T-cell (primary cell): ENCODE results near the gene RETN. TPM values are rescaled to one million over a fixed set of nuclear protein-coding genes. Genes with fewer than 3 reads are reported as not detected.

Experiments
- ATAC-seq, 4 experiments: fragments of 200-7000 bp in 3 of 4; fragments of 150-1000 bp in 1 of 4; cut with Tn5 transposase; replicated peaks in 1 of 4; 1 replicate in 3 of 4; 2 replicates in 1 of 4; pipeline ENCODE4 v1.10.0; 2021; ENCODE audit warnings: moderate library complexity in 3 of 4, mild to moderate bottlenecking in 2 of 4, moderate number of reproducible peaks in 1 of 4
- CTCF ChIA-PET, 2 donors: fragments of 300-600 bp; sonication (Branson Sonifier 250); formaldehyde crosslinking; loops; one replicate each; lab custom pipeline; 2022; ENCODE audit warnings: antibody characterized with exemption in 2 of 2; lab: Charles Lee
- POLR2A ChIA-PET, 2 donors: fragments of 300-600 bp; sonication (Branson Sonifier 250); formaldehyde crosslinking; loops; one replicate each; lab custom pipeline; 2022; ENCODE audit warnings: antibody characterized with exemption in 2 of 2; lab: Charles Lee
- DNase-seq, 35 experiments: peaks; one replicate each; pipeline versions ENCODE4 v3.0.0 to v3.0.0-alpha.2; 2013 to 2023
- H3K27ac ChIP-seq: one replicate; pipeline ENCODE4 v1.5.1; 2013; ENCODE audit warnings: low read length
- H3K27me3 ChIP-seq, 2 experiments: replicated peaks in 1 of 2; 1 replicate in 1 of 2; 2 replicates in 1 of 2; pipeline versions ENCODE4 v1.6.1 to v1.7.0; 2013; ENCODE audit warnings: low read length in 1 of 2, mixed read lengths in 1 of 2; ENCODE audit not compliant: control insufficient read depth in 2 of 2, insufficient read depth in 2 of 2; ENCODE audit errors: extremely low read depth in 1 of 2
- H3K36me3 ChIP-seq, 2 donors: 1 replicate in 1 of 2; 2 replicates in 1 of 2; pipeline versions ENCODE4 v1.6.1 to v1.7.0; 2013; ENCODE audit warnings: low read length in 1 of 2; ENCODE audit not compliant: control insufficient read depth in 2 of 2, insufficient read depth in 1 of 2; ENCODE audit errors: extremely low read depth in 1 of 2
- H3K4me1 ChIP-seq, 2 experiments: 1 replicate in 1 of 2; 2 replicates in 1 of 2; pipeline versions ENCODE4 v1.6.1 to v1.7.0; 2013; ENCODE audit warnings: low read length in 2 of 2, mixed read lengths in 1 of 2; ENCODE audit not compliant: insufficient read depth in 2 of 2, control insufficient read depth in 1 of 2; ENCODE audit errors: extremely low read depth in 1 of 2
- H3K4me3 ChIP-seq, 2 donors: 1 replicate in 1 of 2; 2 replicates in 1 of 2; pipeline versions ENCODE4 v1.5.1 to v1.7.0; 2013; ENCODE audit warnings: mild to moderate bottlenecking in 2 of 2, low read length in 1 of 2, moderate library complexity in 1 of 2; ENCODE audit not compliant: control insufficient read depth in 1 of 2; ENCODE audit errors: extremely low read depth in 1 of 2
- H3K9me3 ChIP-seq: 2 replicates; pipeline ENCODE4 v1.7.0; 2013
- H3K27ac Mint-ChIP-seq, 2 donors: one replicate each; pipeline ENCODE4 v1.8.0; 2020 to 2021; ENCODE audit warnings: mild to moderate bottlenecking in 2 of 2, mixed read lengths in 2 of 2
- H3K27me3 Mint-ChIP-seq, 2 donors: one replicate each; pipeline ENCODE4 v1.8.0; 2021 to 2022; ENCODE audit warnings: mixed read lengths in 2 of 2
- H3K36me3 Mint-ChIP-seq: one replicate; pipeline ENCODE4 v1.8.0; 2021; ENCODE audit warnings: mixed read lengths
- H3K4me1 Mint-ChIP-seq, 3 donors: one replicate each; pipeline ENCODE4 v1.8.0; 2020 to 2022; ENCODE audit warnings: mixed read lengths in 3 of 3, mild to moderate bottlenecking in 1 of 3
- H3K4me3 Mint-ChIP-seq, 3 donors: one replicate each; pipeline ENCODE4 v1.8.0; 2020 to 2022; ENCODE audit warnings: mild to moderate bottlenecking in 3 of 3, mixed read lengths in 3 of 3, moderate library complexity in 3 of 3
- H3K9me3 Mint-ChIP-seq, 3 donors: one replicate each; pipeline ENCODE4 v1.8.0; 2020 to 2022; ENCODE audit warnings: mixed read lengths in 3 of 3
- WGBS: methylation state at CpG from one replicate; pipeline ENCODE4 v1.1.5; 2013; ENCODE audit warnings: missing lambda C conversion rate; ENCODE audit not compliant: insufficient coverage; 5-methylcytosine and 5-hydroxymethylcytosine counted together
- total RNA-seq, 35 experiments: library from RNA in 6 of 35; stranded (reverse) in 6 of 35; fragments of 120-200 nt in 1 of 35; gene quantifications; one replicate each; pipeline versions ENCODE4 v1.2.1 to v1.2.4 and lab custom pipeline; 2013 to 2026

RETN gene
- total RNA-seq, 5 donors from 2014 or later (not counting 1 experiment from before 2014, with no cell fraction given) = 1.6 TPM; not detected in 4

DNA sequence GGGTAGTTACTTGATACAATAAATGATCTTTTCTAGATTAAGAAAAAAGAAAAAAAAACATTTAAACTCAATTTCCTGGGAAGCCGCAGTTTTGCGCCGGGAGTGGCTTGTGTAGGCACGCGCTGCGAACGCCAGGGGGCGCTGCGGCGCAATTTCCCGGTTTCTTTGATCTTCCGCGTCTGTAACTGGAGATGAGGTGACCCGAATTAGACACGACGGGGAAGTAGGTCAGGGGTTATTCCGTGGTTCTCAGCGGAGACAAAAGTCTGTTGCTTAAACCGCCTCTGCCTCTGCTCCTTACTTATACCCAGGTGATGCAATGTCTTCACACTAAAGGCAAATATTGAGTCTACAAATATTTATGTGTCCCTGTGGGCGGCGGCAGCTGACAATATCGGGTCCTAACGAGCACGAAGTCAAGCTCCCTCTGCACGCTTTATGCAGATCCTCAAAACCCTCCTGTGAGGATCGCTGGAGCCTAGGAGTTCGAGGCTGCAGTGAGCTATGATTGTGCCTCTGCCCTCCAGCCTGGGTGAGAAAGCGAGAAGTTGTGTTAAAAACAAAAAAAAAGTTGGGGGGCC lies 16.7 kb upstream of the RETN start:
- Histone ChIP-seq H3K9me3 (no peaks in the 10 kb centered on the region), H3K36me3 (peaks cover 4% of the 10 kb centered on the region in 2 donors), H3K27ac (peak overlapping the region; percentile 67), H3K4me1 (peaks cover 0 to 16% of the 10 kb centered on the region in 2 experiments), H3K27me3 (peaks cover 0 to 6% of the 10 kb centered on the region in 2 experiments), H3K4me3 (peak overlapping the region; percentile 39 to 49)
- Mint-ChIP-seq H3K9me3 (no peaks in the 10 kb centered on the region), H3K27ac (peak overlapping the region; percentile 61 to 81), H3K27me3 (no peaks in the 10 kb centered on the region), H3K4me3 (peak overlapping the region; percentile 66 to 74 (median 72)), H3K4me1 (peaks cover 10 to 15% (median 11%) of the 10 kb centered on the region in 3 donors), H3K36me3 (no peaks in the 10 kb centered on the region)
- DNase-seq = peak; percentile 73 to 94 (median 85)
- POLR2A ChIA-PET = interaction anchor here in 1 of 2 donors (0.6 kb wide), 2 partner anchors 20 to 147 kb away, joined by 3 to 5 read pairs; no protein-coding TSS in a partner anchor
- 1% methylated on average over 18 of the region's 28 CpGs for WGBS
- peak; percentile 83 to 92 (median 88) for ATAC-seq
- CTCF ChIA-PET = interaction anchor here (0.6 to 1.6 kb wide), 4 partner anchors 17 to 1671 kb away, joined by 3 to 8 read pairs (median 3); partner anchors contain the start of genes PET100 (in 1 of the 2) and XAB2 (in 1 of the 2)

DNA sequence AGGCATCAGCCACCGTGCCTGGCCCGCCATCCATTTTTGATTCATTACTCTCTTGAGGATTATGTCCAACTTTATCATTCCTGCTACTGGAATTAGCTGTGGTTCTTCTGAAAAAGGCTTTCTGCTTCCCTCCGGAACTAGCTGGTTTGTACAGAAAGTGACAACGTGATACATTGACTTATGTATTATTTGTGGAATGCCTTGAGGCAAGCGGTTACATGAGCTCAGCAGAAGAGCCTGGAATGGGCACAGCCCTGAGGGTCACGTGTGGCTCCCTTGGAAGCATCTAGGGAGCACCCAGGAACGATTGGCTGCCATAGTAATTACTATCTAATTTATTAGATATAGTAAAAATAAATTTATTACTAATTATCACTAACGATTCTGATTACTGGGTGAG lies 14.4 kb upstream of the RETN start:
- ATAC-seq = no peak
- peaks cover 22 to 26% (median 24%) of the 10 kb centered on the region in 3 donors for H3K4me1 Mint-ChIP-seq
- WGBS = 93% methylated on average over 3 of the region's 8 CpGs
- no peaks in the 10 kb centered on the region for H3K9me3 Mint-ChIP-seq
- H3K36me3 ChIP-seq = no peaks in the 10 kb centered on the region
- ChIA-PET CTCF (interaction anchor here in 1 of 2 donors (0.8 to 0.9 kb wide), 2 partner anchors 27 to 86 kb away, joined by 3 read pairs; partner anchors contain the start of gene TRAPPC5), POLR2A (no interaction called here)
- no peaks in the 10 kb centered on the region for H3K27me3 Mint-ChIP-seq
- H3K9me3 ChIP-seq = no peaks in the 10 kb centered on the region
- H3K27ac ChIP-seq = no peak overlapping the region
- H3K4me1 ChIP-seq = peaks cover 3 to 34% of the 10 kb centered on the region in 2 experiments
- H3K27me3 ChIP-seq = peaks cover 0 to 6% of the 10 kb centered on the region in 2 experiments
- no peak overlapping the region for H3K4me3 ChIP-seq
- H3K36me3 Mint-ChIP-seq = no peaks in the 10 kb centered on the region
- DNase-seq = no peak
- H3K27ac Mint-ChIP-seq = no peak overlapping the region
- H3K4me3 Mint-ChIP-seq = no peak overlapping the region

DNA sequence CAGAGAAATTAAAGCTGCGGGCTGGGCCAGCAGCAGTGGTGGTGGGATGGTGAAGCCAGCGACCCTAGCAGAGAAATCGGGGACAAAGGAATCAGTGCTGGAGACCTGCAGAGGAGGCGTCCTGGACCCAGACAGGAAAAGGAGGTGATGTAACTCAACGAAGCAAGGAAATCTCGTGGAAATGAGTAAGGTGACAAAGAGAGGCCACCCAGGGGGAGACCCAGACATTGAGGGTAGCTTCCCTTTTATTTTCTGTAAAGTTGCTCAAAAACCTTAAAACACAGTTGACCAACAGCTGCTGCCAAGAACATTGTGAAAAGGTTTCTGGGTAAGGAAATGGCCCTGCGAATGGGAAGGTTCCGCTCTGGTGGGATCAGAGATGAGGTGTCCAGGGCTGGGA lies 13.3 kb upstream of the RETN start:
- H3K27ac ChIP-seq = no peak overlapping the region
- H3K9me3 Mint-ChIP-seq = no peaks in the 10 kb centered on the region
- no peak overlapping the region for H3K4me3 Mint-ChIP-seq
- no peaks in the 10 kb centered on the region for H3K9me3 ChIP-seq
- H3K27me3 Mint-ChIP-seq = no peaks in the 10 kb centered on the region
- H3K36me3 ChIP-seq = no peaks in the 10 kb centered on the region
- H3K4me1 Mint-ChIP-seq = peaks cover 22 to 26% (median 24%) of the 10 kb centered on the region in 3 donors
- peaks cover 0 to 6% of the 10 kb centered on the region in 2 experiments for H3K27me3 ChIP-seq
- no peak overlapping the region for H3K4me3 ChIP-seq
- ChIA-PET CTCF (interaction anchor here in 1 of 2 donors (0.6 kb wide), 1 partner anchor 23 kb away, joined by 3 read pairs; no protein-coding TSS in a partner anchor), POLR2A (no interaction called here)
- H3K36me3 Mint-ChIP-seq = no peaks in the 10 kb centered on the region
- ATAC-seq = no peak
- DNase-seq = no peak
- H3K27ac Mint-ChIP-seq = no peak overlapping the region
- 89% methylated on average over 7 of the region's 8 CpGs for WGBS
- H3K4me1 ChIP-seq = peaks cover 3 to 34% of the 10 kb centered on the region in 2 experiments

- no peak overlapping the region for H3K27ac Mint-ChIP-seq
- H3K27ac ChIP-seq = peak overlapping the region; percentile 18
- no peaks in the 10 kb centered on the region for H3K27me3 Mint-ChIP-seq
- no peaks in the 10 kb centered on the region for H3K36me3 ChIP-seq
- no peak for DNase-seq
- no peak overlapping the region for H3K4me3 ChIP-seq
- peaks cover 18 to 21% (median 21%) of the 10 kb centered on the region in 3 donors for H3K4me1 Mint-ChIP-seq
- peak in 2 of 4 experiments; percentile 21 to 28 for ATAC-seq
- ChIA-PET POLR2A (interaction anchor here in 1 of 2 donors (0.7 kb wide), 1 partner anchor 201 kb away, joined by 4 read pairs; no protein-coding TSS in a partner anchor), CTCF (interaction anchor here in 1 of 2 donors (0.6 to 1.2 kb wide), 3 partner anchors 24 to 142 kb away, joined by 4 read pairs; partner anchors contain the start of gene TRAPPC5)
- H3K9me3 ChIP-seq = no peaks in the 10 kb centered on the region
- H3K4me3 Mint-ChIP-seq = peak overlapping the region in 1 of 3 donors; percentile 74
- no peaks in the 10 kb centered on the region for H3K36me3 Mint-ChIP-seq
- H3K9me3 Mint-ChIP-seq = no peaks in the 10 kb centered on the region
- no peaks in the 10 kb centered on the region for H3K27me3 ChIP-seq
- 58% methylated on average over 4 of the region's 14 CpGs for WGBS
- H3K4me1 ChIP-seq = peaks cover 3 to 28% of the 10 kb centered on the region in 2 experiments
These were observed 11.6 kb upstream of the RETN start for GRCh38 chr19:7657131-7657751.

DNA sequence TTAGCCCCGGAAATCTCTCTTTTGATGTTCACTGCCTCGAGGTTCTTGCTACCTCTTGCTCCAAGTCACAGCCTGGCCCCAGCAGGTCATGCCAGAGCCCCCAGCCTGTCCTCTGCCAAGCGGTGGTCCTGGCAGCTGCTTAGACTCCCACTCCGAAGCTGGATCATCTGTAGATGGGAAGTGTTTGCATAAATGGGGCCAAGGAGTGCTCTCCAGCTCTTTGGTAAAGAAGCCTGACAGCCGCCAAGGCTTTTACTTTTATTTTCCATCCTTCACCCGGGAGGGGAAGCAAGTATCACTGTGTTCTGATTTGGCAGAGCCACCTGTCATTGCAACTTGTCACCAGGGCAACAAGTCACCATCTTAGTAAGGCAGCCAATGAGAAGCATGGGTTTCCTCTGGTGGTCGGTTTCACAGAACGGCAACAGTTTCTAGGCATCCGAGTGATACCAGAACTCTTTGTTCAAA lies 10.6 kb upstream of the RETN start:
- Mint-ChIP-seq H3K36me3 (no peaks in the 10 kb centered on the region), H3K27me3 (no peaks in the 10 kb centered on the region), H3K4me1 (peaks cover 12 to 15% (median 13%) of the 10 kb centered on the region in 3 donors), H3K27ac (peak overlapping the region; percentile 50 to 72), H3K4me3 (peak overlapping the region; percentile 59 to 74 (median 68)), H3K9me3 (no peaks in the 10 kb centered on the region)
- no peaks in the 10 kb centered on the region for H3K9me3 ChIP-seq
- ChIA-PET CTCF (interaction anchor here in 1 of 2 donors (0.5 to 1.2 kb wide), 2 partner anchors 23 to 90 kb away, joined by 3 to 4 read pairs; partner anchors contain the start of gene TRAPPC5), POLR2A (no interaction called here)
- peak overlapping the region in 1 of 2 donors; percentile 16 for H3K4me3 ChIP-seq
- ATAC-seq (peak; percentile 71 to 99 (median 78)), DNase-seq (peak in 16 of 35 experiments; percentile 29 to 72 (median 41))
- H3K36me3 ChIP-seq = no peaks in the 10 kb centered on the region
- peaks cover 3 to 21% of the 10 kb centered on the region in 2 experiments for H3K4me1 ChIP-seq
- H3K27ac ChIP-seq = peak overlapping the region; percentile 59
- H3K27me3 ChIP-seq = no peaks in the 10 kb centered on the region
- WGBS = 6% methylated on average over 7 of the region's 9 CpGs
